ENCODE results near the gene RCHY1. TPM values are rescaled to one million over a fixed set of nuclear protein-coding genes. Genes with fewer than 3 reads are reported as not detected.
"Not testable (repeated sequence)": the region's sequence is repeated elsewhere in the genome, so short reads cannot be mapped to it uniquely, and the experiment has no call there.

The RCHY1 gene
- total RNA-seq, 1 donor from 2014 or later = 20.3 TPM

DNA sequence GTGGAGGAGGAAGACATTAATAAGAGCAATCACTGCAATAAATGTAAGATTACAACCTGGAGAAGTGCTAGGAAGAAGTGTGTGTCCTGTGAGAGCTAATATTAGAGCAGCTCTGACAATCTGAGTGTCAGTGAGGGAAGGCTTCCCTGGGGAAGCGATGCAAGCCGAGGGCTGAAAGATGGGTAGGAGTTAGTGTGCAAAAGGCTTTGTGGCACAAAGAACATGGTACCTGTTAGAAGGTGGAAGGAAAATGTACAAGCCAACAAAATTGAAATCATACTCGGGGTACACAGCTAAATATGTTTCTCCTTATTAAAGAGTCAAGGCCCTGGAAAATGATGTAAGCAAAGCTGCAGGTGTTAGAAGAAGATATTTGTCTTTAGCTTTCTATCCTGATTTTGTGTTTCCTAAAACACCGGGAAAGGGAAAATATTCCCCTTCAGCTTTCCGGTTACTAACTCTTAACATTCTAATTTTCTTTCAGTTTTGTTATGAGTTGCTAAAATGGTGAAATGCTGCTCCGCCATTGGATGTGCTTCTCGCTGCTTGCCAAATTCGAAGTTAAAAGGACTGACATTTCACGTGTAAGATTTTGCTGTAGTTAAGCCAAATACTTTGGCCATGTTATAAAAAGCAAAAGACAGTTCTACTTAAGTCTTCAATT, 878 bp upstream of the RCHY1 start:
- TF ChIP-seq, protein P1, sequence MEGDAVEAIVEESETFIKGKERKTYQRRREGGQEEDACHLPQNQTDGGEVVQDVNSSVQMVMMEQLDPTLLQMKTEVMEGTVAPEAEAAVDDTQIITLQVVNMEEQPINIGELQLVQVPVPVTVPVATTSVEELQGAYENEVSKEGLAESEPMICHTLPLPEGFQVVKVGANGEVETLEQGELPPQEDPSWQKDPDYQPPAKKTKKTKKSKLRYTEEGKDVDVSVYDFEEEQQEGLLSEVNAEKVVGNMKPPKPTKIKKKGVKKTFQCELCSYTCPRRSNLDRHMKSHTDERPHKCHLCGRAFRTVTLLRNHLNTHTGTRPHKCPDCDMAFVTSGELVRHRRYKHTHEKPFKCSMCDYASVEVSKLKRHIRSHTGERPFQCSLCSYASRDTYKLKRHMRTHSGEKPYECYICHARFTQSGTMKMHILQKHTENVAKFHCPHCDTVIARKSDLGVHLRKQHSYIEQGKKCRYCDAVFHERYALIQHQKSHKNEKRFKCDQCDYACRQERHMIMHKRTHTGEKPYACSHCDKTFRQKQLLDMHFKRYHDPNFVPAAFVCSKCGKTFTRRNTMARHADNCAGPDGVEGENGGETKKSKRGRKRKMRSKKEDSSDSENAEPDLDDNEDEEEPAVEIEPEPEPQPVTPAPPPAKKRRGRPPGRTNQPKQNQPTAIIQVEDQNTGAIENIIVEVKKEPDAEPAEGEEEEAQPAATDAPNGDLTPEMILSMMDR (IDR thresholded peaks at IDR 0.05; ENCODE audit: insufficient read depth, low read length, poor library complexity, severe bottlenecking) = no peak
- Histone ChIP-seq H3K27me3 (ENCODE audit: control insufficient read depth, insufficient read depth, low read length) (no peaks in the 10 kb centered on the region), H3K4me3 (ENCODE audit: low read depth, low read length) (peak overlapping the region; percentile 63), H3K36me3 (ENCODE audit: control insufficient read depth, insufficient read depth, low read length) (no peaks in the 10 kb centered on the region)
- DNase-seq (ENCODE audit: low read depth) = no peak

DNA sequence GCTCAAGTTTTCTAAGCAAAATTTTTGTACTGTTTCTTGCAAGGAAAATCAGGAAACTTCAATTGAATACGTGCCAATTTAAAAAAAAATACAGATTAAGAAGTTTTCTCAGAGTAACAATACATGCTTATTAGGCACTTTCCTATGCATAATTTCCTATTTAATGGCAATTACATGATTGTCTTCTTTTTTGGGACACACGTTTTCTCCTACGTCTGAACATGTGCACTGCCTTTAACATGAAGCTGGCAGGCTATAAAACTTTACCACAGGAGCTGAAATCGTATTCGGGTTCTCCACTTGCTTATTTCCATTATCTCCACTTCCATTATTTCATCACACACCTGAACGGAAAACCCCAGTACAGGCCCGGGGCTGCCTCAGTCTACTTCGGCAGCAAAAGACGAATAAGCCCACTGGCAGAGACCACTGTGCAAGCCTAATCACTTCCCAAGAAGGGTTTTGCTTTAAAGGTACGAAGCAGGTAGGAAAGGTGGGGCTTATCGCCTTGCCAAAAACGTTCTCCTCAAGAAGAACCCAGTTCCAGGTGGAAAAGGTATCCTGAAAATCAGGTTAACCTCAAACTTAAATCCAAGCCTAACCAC, 575 bp downstream of the RCHY1 start:
- DNase-seq (ENCODE audit: low read depth) = no peak
- Histone ChIP-seq H3K36me3 (ENCODE audit: control insufficient read depth, insufficient read depth, low read length) (no peaks in the 10 kb centered on the region), H3K27me3 (ENCODE audit: control insufficient read depth, insufficient read depth, low read length) (no peaks in the 10 kb centered on the region), H3K4me3 (ENCODE audit: low read depth, low read length) (peak overlapping the region; percentile 63)
- TF ChIP-seq, protein P1 (IDR thresholded peaks at IDR 0.05; ENCODE audit: insufficient read depth, low read length, poor library complexity, severe bottlenecking) = no peak

DNA sequence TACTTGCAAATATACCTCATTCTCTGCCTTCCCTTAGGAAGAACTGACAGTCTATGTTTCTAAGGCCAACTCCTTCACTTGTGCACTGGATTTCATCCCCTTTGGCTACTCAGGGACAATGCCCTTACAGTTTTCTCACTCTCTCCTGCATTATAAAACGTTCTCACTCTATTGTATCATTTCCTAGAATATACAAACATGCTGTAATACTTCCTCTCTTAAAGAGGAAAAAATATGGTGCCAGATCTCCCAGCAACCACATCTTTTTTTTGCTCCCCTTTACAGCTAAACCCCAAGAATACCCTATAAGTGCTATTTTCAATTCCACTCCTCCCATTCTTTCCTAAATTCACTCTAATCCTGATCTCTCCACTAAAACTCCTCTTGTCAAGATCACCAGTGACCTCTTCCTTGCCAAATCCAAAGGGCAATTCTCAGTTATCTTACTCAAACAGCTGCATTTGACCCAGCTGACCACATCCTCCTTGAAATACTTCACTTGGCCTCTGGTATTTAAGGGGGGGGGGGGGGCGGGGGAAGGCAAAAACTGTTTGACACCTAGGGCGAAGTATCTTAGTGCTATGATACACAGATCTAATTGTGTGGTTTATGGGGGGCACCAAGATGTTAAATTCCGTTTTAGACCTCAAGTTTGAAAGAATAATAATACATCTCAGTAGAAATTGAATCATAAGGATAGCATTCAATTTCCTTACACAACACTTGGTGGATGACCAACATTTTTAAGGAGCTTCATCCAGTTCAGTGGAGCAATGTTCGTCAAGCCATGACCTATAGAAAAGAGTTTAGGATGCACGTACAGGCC, 1.6 kb downstream of the RCHY1 start:
- peak; percentile 26 for DNase-seq (ENCODE audit: low read depth)
- TF ChIP-seq, protein P1 (IDR thresholded peaks at IDR 0.05; ENCODE audit: insufficient read depth, low read length, poor library complexity, severe bottlenecking) = no peak

DNA sequence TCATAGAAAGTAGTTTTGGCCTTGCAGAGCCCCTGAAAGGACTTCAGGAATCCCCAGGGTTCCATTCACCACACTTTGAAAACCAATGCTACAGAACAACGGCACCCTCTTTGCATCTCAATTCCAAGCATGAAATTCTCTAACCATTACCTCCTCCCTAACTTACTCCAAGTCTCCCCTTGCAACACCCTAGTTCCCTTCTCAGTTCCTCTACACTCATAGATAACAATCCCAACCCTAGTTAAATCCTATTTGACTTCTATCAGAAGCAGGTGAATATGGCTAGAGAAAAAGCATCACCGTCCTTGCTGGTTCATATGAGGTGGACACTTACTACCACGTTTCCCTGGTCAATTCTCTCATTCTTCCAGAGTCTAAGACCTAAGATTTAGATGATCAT, 2.4 kb downstream of the RCHY1 start:
- no peaks in the 10 kb centered on the region for H3K36me3 ChIP-seq (ENCODE audit: control insufficient read depth, insufficient read depth, low read length)
- no peak for DNase-seq (ENCODE audit: low read depth)
- TF ChIP-seq, protein P1 (IDR thresholded peaks at IDR 0.05; ENCODE audit: insufficient read depth, low read length, poor library complexity, severe bottlenecking) = no peak
- no peaks in the 10 kb centered on the region for H3K27me3 ChIP-seq (ENCODE audit: control insufficient read depth, insufficient read depth, low read length)
- peak overlapping the region; percentile 8 for H3K4me3 ChIP-seq (ENCODE audit: low read depth, low read length)

More for the DNA sequence above, 1.6 kb downstream of the RCHY1 start:
- Histone ChIP-seq H3K27me3 (ENCODE audit: control insufficient read depth, insufficient read depth, low read length) (no peaks in the 10 kb centered on the region), H3K36me3 (ENCODE audit: control insufficient read depth, insufficient read depth, low read length) (no peaks in the 10 kb centered on the region), H3K4me3 (ENCODE audit: low read depth, low read length) (peak overlapping the region; percentile 63)

DNA sequence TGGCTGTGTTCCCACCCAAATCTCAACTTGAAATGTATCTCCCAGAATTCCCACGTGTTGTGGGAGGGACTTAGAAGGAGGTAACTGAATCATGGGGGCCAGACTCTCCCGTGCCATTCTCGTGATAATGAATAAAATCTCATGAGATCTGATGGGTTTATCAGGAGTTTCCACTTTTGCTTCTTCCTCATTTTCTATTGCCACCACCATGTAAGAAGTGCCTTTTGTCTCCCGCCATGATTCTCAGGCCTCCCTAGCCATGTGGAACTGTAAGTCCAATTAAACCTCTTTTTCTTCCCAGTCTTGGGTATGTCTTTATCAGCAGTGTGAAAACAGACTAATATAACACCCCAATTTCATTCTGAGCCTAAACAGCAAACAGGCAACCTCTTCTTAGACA, 4.6 kb downstream of the RCHY1 start:
- H3K27me3 ChIP-seq (ENCODE audit: control insufficient read depth, insufficient read depth, low read length); H3K36me3 ChIP-seq (ENCODE audit: control insufficient read depth, insufficient read depth, low read length); H3K4me3 ChIP-seq (ENCODE audit: low read depth, low read length); DNase-seq (ENCODE audit: low read depth): not testable (repeated sequence)

DNA sequence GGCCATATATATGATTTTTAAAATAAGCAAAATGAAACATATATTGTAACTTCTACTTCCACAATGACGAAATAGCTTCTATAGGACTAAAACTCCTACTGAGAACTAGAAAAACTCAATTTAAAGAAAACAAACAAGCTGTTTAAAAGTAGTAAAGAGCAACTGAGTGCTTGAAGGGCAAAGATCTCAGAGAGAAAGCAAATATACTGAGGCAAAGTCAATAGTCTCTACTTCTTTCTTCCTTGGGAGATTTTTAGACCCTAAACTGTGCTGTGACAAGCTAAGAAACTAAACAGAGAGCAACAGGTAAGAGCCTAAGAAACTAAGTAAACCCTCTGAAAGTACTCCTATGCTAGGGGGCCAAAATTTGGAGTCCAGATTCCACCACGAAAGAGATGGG, 8.6 kb downstream of the RCHY1 start:
- no peaks in the 10 kb centered on the region for H3K36me3 ChIP-seq (ENCODE audit: control insufficient read depth, insufficient read depth, low read length)
- H3K4me3 ChIP-seq (ENCODE audit: low read depth, low read length) = no peak overlapping the region
- TF ChIP-seq, protein P1 (IDR thresholded peaks at IDR 0.05; ENCODE audit: insufficient read depth, low read length, poor library complexity, severe bottlenecking) = no peak
- no peak for DNase-seq (ENCODE audit: low read depth)
- H3K27me3 ChIP-seq (ENCODE audit: control insufficient read depth, insufficient read depth, low read length) = no peaks in the 10 kb centered on the region

Measured in kidney epithelial cell (primary cell).